ENCODE data around the gene PCARE. TPM values are rescaled to one million over a fixed set of nuclear protein-coding genes. Genes with fewer than 3 reads are reported as not detected.

Gene PCARE
- total RNA-seq, 4 donors from 2014 or later, result 0.03 to 1.3 (median 0.36) TPM; not detected in 1

- no peak for DNase-seq
- in situ Hi-C loops (cut with MboI; ENCODE audit: low sequenced_read_pairs in 4 of 4), result no loop called here
- peaks cover 0 to 12% of the 10 kb centered on the region in 2 donors for H3K36me3 ChIP-seq
- H3K9me3 ChIP-seq, result no peaks in the 10 kb centered on the region
- intact Hi-C loops (cut with DNase I; ENCODE audit: low total_unique reads), result no loop called here
- H3K4me3 ChIP-seq, result no peak overlapping the region
- no peaks in the 10 kb centered on the region for H3K27me3 ChIP-seq
- H3K27ac ChIP-seq, result no peak overlapping the region
- ATAC-seq, result no peak
- H3K4me1 ChIP-seq, result no peaks in the 10 kb centered on the region
- TF ChIP-seq POLR2A (IDR thresholded peaks at IDR 0.05), result no peak
- TF ChIP-seq CTCF (IDR thresholded peaks at IDR 0.05 in 4 of 5, conservative IDR thresholded peaks at IDR 0.05 in 1 of 5), result no peak
These were observed 49.4 kb downstream of the PCARE start for GRCh38 chr2:29024882-29025430.

DNA sequence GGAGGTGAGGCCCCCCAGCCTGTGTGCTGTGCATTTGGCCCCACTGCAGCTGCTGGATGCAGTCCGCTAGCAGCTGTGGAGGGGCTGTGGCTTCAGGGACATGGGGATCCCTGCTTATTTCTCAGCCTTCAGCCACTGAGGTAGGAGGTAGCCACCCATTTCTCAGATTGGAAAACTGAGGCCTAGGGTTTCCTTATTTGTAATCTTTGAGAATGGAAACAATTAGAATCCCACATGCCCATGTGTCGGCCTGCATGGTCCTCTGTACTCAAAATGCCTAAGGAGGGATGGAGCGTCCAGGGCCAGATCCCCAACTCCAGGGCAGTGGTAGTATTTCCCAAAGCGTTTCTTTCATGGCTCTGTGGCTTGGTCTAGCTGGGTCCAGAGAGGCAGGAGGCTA, 51.1 kb downstream of the PCARE start:
- ATAC-seq (no peak), DNase-seq (no peak)
- no peak overlapping the region for H3K27ac ChIP-seq
- H3K4me1 ChIP-seq, result no peaks in the 10 kb centered on the region
- peaks cover 0 to 19% of the 10 kb centered on the region in 2 donors for H3K36me3 ChIP-seq
- H3K9me3 ChIP-seq, result no peaks in the 10 kb centered on the region
- TF ChIP-seq CTCF (IDR thresholded peaks at IDR 0.05 in 4 of 5, conservative IDR thresholded peaks at IDR 0.05 in 1 of 5) (no peak), POLR2A (IDR thresholded peaks at IDR 0.05) (no peak)
- H3K4me3 ChIP-seq, result no peak overlapping the region
- no peaks in the 10 kb centered on the region for H3K27me3 ChIP-seq
- intact Hi-C loops (cut with DNase I; ENCODE audit: low total_unique reads), result no loop called here
- in situ Hi-C loops (cut with MboI; ENCODE audit: low sequenced_read_pairs in 4 of 4), result no loop called here

- TF ChIP-seq POLR2A (IDR thresholded peaks at IDR 0.05), result no peak
- TF ChIP-seq CTCF (IDR thresholded peaks at IDR 0.05 in 4 of 5, conservative IDR thresholded peaks at IDR 0.05 in 1 of 5), result no peak
- ATAC-seq (no peak), DNase-seq (no peak)
- H3K36me3 ChIP-seq, result peaks cover 0 to 16% of the 10 kb centered on the region in 2 donors
- no peaks in the 10 kb centered on the region for H3K27me3 ChIP-seq
- H3K4me3 ChIP-seq, result no peak overlapping the region
- no peaks in the 10 kb centered on the region for H3K4me1 ChIP-seq
- intact Hi-C loops (cut with DNase I; ENCODE audit: low total_unique reads) (no loop called here), in situ Hi-C loops (cut with MboI; ENCODE audit: low sequenced_read_pairs in 4 of 4) (no loop called here)
- H3K9me3 ChIP-seq, result no peaks in the 10 kb centered on the region
- H3K27ac ChIP-seq, result no peak overlapping the region
These were observed 51.6 kb downstream of the PCARE start for GRCh38 chr2:29022679-29023078.

- in situ Hi-C loops (cut with MboI; ENCODE audit: low sequenced_read_pairs in 4 of 4) (no loop called here), intact Hi-C loops (cut with DNase I; ENCODE audit: low total_unique reads) (no loop called here)
- Histone ChIP-seq H3K36me3 (peaks cover 0 to 8% of the 10 kb centered on the region in 2 donors), H3K4me3 (no peak overlapping the region), H3K4me1 (peaks cover 3 to 4% of the 10 kb centered on the region in 2 donors), H3K27ac (no peak overlapping the region), H3K9me3 (no peaks in the 10 kb centered on the region), H3K27me3 (no peaks in the 10 kb centered on the region)
- DNase-seq, result no peak
- no peak for TF ChIP-seq POLR2A (IDR thresholded peaks at IDR 0.05)
- no peak for TF ChIP-seq CTCF (IDR thresholded peaks at IDR 0.05 in 4 of 5, conservative IDR thresholded peaks at IDR 0.05 in 1 of 5)
- ATAC-seq, result no peak
These were observed 52.4 kb downstream of the PCARE start for GRCh38 chr2:29021886-29022285.

Data from gastrocnemius medialis (tissue), 4 donors.